Fibroblast of villous mesenchyme (primary cell): ENCODE measurements around the gene KCND1. TPM values are rescaled to one million over a fixed set of nuclear protein-coding genes. Genes with fewer than 3 reads are reported as not detected.

Experiments
- DNase-seq: peaks from one replicate; pipeline ENCODE4 v3.0.0-alpha.2; 2010; ENCODE audit warnings: low read depth
- H3K4me3 ChIP-seq: 2 replicates; pipeline ENCODE4 v1.5.1; 2011; ENCODE audit warnings: low read depth, mild to moderate bottlenecking, low read length
- total RNA-seq: library from RNA; depleted of rRNA; stranded (reverse); fragments of >200 nt; gene quantifications from 2 replicates; pipeline ENCODE4 v1.2.3, GENCODE V29; 2012
- TF ChIP-seq, protein P1 (sequence below): IDR thresholded peaks from 2 replicates; pipeline ENCODE4 v1.5.1; 2012; ENCODE audit warnings: low read depth, mild to moderate bottlenecking, low read length; ENCODE audit not compliant: insufficient read depth

The KCND1 gene
- total RNA-seq, 1 donor: 2.6 TPM

DNA sequence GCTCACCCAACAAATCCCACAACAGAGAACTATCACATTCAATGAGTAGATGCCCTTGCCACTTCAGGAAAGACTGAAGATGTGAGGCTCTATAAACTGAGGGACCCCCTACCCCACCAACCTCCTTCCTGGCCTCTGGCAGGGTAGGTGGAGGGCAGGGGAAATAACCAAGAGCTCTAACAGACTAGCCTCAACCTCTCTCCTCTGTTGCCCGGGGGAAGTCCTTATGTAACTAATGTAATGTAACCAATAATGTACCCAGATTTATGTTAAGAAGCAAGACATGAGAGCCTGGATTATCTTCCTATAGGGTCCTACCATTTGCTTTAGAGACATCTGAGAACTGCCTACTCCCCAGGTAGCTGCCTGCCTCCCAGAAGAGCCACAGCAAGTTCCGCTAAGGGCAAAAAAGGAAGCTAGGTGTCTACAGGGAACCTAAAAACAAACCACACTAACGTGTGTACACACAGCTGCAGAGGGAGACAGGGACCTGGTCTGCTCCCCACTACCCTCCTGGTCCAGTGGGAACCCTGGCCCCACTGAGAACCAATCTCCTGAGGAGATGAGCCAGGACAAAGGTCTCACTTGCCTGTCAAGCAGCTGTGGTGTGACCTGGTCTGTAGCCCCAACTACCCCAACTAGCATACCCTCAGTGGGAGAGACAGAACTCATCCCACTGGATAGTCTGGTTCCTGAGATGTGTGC is 32.0 kb downstream of the KCND1 start:
- DNase-seq: no peak
- H3K4me3 ChIP-seq: no peak overlapping the region
- TF ChIP-seq, protein P1, sequence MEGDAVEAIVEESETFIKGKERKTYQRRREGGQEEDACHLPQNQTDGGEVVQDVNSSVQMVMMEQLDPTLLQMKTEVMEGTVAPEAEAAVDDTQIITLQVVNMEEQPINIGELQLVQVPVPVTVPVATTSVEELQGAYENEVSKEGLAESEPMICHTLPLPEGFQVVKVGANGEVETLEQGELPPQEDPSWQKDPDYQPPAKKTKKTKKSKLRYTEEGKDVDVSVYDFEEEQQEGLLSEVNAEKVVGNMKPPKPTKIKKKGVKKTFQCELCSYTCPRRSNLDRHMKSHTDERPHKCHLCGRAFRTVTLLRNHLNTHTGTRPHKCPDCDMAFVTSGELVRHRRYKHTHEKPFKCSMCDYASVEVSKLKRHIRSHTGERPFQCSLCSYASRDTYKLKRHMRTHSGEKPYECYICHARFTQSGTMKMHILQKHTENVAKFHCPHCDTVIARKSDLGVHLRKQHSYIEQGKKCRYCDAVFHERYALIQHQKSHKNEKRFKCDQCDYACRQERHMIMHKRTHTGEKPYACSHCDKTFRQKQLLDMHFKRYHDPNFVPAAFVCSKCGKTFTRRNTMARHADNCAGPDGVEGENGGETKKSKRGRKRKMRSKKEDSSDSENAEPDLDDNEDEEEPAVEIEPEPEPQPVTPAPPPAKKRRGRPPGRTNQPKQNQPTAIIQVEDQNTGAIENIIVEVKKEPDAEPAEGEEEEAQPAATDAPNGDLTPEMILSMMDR: no peak

DNA sequence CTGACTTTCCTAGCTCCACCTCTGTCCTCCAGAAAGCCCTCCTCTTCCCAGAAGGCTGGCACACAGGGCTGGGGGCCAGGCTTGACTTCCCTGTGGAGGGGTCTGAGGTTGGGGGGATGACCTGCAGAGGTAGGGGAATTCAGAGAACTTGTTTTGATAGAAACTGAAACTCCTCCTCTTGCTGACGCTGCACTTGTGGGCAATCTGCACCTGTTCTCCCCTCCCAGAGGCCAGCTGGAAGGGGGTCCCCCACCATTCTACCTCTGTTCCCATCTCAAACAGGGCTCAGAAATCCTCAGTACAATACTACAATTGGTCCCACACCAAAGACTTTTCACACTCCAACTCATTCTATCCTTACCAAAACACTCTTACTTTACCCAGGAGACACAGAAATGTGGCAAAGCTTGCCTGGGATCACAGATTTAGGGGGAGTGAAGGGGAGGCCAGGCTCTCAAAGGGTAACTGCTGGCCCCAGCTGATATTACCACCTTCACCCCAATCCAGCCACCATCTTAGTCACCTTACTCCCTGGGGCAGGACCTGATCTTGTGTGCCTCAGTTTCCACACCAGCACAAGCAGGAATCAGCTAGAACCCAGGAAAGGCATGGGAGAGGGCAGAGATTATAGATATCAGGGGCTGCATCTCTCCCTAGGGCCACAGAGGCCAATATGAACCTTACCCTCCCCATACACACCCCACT is 32.8 kb downstream of the KCND1 start:
- DNase-seq: no peak
- no peak overlapping the region for H3K4me3 ChIP-seq
- TF ChIP-seq, protein P1: no peak

DNA sequence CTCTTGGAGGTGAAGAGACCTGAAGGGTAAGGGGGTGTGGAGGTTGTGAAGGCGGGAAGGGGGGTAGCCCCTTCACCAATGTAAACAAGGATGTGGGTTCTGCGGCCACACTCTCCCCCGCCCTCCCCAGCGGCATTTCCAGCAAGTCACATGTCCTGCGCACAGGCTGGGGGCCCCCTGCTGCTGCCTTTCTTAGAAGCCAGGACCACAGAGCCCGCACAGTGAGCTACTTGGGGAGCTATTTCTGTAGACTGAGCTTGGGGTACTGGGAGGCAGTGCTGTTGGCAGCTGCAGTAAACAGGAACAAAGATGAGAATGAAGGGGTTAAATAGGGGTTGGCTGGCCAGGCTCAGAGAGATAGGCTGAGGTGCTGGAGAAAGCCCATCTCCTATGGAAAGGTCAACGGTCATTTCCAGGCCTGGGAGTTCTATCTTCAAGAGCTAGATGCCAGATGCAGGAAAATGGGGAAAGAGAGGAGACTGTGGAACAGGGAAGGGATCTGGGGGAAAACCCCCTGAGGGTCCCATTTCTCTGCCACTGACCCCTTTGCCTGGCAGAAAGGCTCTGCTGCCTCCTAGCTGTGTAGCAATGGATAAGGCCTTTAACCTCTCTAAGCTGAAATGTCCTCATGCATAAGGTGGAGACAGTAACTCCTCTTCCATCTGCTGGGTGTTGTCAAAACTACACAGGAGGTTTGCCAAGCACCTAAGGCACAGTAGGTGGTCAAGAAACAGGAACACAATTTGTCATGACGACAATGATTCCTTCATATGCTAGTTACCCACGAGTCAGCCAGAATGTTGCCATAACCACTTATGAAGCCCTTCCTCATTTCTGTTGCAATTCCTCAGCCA is 34.4 kb downstream of the KCND1 start:
- TF ChIP-seq, protein P1: peak; percentile 19
- peak; percentile 19 for DNase-seq
- H3K4me3 ChIP-seq: no peak overlapping the region

DNA sequence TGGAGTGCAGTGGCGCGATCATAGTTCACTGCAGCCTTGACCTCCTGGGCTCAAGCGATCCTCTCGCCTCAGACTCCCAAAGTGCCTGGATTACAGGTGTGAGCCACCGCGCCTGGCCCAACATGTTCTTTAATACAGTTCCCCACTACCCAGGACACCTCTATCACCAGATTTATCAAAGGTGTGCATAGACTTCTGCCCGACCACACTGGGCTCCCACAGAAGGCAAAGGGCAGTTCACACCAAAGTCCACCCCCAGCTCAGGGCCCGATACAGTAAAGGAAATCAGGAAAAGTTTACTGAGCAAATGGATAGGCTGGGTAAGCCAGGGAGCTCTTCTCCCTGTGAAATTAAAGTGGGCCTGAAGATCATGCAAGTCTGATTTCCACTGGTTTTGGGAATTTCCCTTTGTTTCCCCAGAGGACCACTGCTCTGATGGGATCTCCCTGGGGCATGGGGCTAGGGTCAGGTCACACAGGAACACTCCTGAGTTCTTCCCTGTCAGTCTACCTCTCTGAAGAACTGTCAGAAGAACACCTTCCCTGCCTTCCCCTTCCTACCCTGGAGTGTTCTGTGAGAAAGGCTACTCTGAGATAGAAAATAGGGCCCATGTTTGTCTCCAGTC is 35.1 kb downstream of the KCND1 start:
- H3K4me3 ChIP-seq: no peak overlapping the region
- TF ChIP-seq, protein P1: no peak
- no peak for DNase-seq

DNA sequence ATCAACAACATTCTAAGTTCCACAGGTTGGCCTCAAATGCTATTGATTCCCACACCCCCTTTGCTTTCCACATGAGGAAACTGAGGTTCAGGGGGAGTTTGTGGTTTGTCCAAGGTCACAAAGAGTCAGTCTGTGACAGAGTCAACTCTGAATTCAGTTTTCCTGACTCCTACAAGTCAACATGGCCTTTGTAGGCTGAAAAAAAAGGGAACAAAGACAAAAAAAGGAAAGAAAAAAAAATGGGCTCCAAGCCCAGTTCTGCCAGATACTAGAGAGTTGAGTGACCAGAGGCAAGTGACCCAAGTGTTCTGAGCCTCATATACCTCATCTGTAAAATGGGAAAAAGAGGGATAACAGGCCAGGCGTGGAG is 36.4 kb downstream of the KCND1 start:
- TF ChIP-seq, protein P1: no peak
- no peak for DNase-seq
- no peak overlapping the region for H3K4me3 ChIP-seq

DNA sequence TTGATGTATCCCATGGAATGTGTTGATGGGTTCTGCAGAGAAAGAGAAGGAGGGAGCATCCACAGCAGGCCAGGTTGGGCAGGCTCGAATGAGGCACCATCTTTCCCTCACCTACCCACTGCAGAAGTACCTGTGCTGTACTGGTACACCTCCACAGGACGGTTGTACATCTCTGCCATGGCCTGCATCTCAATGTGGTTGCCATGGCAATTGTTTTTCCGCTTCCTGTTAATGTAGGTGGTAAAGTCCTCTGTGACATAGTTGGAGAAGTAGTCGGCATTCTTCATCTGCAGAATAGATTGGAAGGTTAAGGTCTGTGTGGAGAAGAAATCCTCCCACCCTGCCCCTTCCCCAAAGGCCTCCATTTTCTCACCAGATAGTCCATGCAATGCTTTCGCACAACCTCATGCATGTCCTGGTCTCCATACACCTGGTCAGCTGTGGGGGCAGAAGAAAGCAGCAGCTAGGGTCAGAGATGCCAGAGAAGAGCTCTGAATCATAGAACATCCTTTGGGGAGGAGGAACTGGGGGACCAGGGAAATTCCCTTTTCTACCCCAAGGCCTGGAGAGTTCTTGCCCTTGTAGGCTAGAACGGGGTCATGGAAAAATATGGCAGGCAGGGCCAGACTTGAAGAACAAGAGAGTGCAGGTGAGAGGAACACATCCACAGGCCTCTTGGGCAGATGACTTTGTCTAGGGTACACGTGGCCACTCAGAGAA is 36.9 kb downstream of the KCND1 start:
- DNase-seq: no peak
- TF ChIP-seq, protein P1: no peak
- no peak overlapping the region for H3K4me3 ChIP-seq
